K562 (cell line): Measurements from ENCODE around the gene NAP1L1.

ENCODE experiments used
- IFI16 ChIP-seq: fragments of 250-450 bp; sonication (Bioruptor Pico); IDR thresholded peaks from 2 replicates; pipeline ENCODE4 v2.1.2; 2022; ENCODE audit warnings: mild to moderate bottlenecking, inconsistent platforms
- KAT7 ChIP-seq: sonication (generic); formaldehyde crosslinking; IDR thresholded peaks from 2 replicates; pipeline ENCODE4 v1.8.0; 2022; ENCODE audit warnings: missing genetic modification reagents, mild to moderate bottlenecking, borderline replicate concordance
- KDM1A ChIP-seq, 2 experiments: fragments of 450-650 bp; IDR thresholded peaks; 2 replicates each; pipeline ENCODE4 v1.6.1; 2016; ENCODE audit warnings: mild to moderate bottlenecking in 2 of 2
- KLF1 ChIP-seq: fragments of 450-650 bp; IDR thresholded peaks from 2 replicates; pipeline ENCODE4 v1.6.1; 2016; ENCODE audit warnings: missing genetic modification characterization, missing compliant biosample characterization
- NRF1 ChIP-seq, 2 experiments: fragments of 450-650 bp; IDR thresholded peaks in 1 of 2; conservative IDR thresholded peaks in 1 of 2; 2 replicates each; pipeline ENCODE4 v1.6.1; 2014; ENCODE audit warnings: mild to moderate bottlenecking in 2 of 2
- POLR2A ChIP-seq: fragments of 450-650 bp; conservative IDR thresholded peaks from 2 replicates; pipeline ENCODE4 v1.6.1; 2016
- TF ChIP-seq, protein P1 (sequence below): sonication (generic); formaldehyde crosslinking; IDR thresholded peaks from 2 replicates; pipeline ENCODE4 v1.8.1; 2023; ENCODE audit warnings: mild to moderate bottlenecking, missing genetic modification reagents
- TF ChIP-seq, protein P2 (sequence below): sonication (generic); formaldehyde crosslinking; IDR thresholded peaks from 2 replicates; pipeline ENCODE4 v1.9.0; 2022; ENCODE audit warnings: mild to moderate bottlenecking, missing genetic modification reagents
- TF ChIP-seq, protein P3 (sequence below), 3 experiments: IDR thresholded peaks in 2 of 3; conservative IDR thresholded peaks in 1 of 3; 2 replicates each; pipeline ENCODE4 v1.5.1; 2011 to 2012; ENCODE audit warnings: low read length in 3 of 3, mild to moderate bottlenecking in 3 of 3, control low read depth in 2 of 3, improper control_type of control experiment in 1 of 3, inconsistent platforms in 1 of 3, low read depth in 1 of 3, mixed read lengths in 1 of 3, moderate library complexity in 1 of 3; ENCODE audit not compliant: insufficient read depth in 2 of 3
- TF ChIP-seq, protein P4 (sequence below): fragments of 450-650 bp; formaldehyde crosslinking; IDR thresholded peaks from 2 replicates; pipeline ENCODE4 v1.4.0; 2022; ENCODE audit warnings: mild to moderate bottlenecking, moderate library complexity

DNA sequence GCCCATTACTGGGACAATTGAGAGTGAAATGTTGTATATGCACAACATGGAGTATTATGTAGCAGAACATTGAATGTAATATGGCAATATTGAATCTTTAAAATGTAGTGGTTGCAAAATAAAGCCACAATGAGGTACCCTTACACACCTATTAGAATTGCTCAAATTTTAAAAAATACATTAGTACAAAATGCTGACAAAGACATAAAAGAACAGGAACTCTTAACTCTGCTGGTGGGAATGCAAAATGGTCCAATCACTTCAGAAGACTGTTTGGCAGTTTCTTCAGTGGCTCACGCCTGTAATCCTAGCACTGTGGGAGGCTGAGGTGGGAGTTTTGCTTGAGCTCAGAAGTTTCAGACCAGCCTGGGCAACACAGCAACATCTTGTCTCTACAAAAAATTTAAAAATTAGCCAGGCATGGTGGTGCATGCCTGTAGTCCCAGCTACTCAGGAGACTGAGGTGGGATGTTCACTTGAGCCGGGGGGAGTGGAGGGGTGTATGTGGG lies 6.8 kb upstream of the NAP1L1 start:
- no peak for TF ChIP-seq KLF1 (tag)
- TF ChIP-seq, protein P1, sequence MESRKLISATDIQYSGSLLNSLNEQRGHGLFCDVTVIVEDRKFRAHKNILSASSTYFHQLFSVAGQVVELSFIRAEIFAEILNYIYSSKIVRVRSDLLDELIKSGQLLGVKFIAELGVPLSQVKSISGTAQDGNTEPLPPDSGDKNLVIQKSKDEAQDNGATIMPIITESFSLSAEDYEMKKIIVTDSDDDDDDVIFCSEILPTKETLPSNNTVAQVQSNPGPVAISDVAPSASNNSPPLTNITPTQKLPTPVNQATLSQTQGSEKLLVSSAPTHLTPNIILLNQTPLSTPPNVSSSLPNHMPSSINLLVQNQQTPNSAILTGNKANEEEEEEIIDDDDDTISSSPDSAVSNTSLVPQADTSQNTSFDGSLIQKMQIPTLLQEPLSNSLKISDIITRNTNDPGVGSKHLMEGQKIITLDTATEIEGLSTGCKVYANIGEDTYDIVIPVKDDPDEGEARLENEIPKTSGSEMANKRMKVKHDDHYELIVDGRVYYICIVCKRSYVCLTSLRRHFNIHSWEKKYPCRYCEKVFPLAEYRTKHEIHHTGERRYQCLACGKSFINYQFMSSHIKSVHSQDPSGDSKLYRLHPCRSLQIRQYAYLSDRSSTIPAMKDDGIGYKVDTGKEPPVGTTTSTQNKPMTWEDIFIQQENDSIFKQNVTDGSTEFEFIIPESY (CRISPR knock-in tag), result no peak
- TF ChIP-seq KAT7 (CRISPR knock-in tag), result no peak
- TF ChIP-seq, protein P2, sequence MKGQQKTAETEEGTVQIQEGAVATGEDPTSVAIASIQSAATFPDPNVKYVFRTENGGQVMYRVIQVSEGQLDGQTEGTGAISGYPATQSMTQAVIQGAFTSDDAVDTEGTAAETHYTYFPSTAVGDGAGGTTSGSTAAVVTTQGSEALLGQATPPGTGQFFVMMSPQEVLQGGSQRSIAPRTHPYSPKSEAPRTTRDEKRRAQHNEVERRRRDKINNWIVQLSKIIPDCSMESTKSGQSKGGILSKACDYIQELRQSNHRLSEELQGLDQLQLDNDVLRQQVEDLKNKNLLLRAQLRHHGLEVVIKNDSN (CRISPR knock-in tag), result no peak
- TF ChIP-seq, protein P3, sequence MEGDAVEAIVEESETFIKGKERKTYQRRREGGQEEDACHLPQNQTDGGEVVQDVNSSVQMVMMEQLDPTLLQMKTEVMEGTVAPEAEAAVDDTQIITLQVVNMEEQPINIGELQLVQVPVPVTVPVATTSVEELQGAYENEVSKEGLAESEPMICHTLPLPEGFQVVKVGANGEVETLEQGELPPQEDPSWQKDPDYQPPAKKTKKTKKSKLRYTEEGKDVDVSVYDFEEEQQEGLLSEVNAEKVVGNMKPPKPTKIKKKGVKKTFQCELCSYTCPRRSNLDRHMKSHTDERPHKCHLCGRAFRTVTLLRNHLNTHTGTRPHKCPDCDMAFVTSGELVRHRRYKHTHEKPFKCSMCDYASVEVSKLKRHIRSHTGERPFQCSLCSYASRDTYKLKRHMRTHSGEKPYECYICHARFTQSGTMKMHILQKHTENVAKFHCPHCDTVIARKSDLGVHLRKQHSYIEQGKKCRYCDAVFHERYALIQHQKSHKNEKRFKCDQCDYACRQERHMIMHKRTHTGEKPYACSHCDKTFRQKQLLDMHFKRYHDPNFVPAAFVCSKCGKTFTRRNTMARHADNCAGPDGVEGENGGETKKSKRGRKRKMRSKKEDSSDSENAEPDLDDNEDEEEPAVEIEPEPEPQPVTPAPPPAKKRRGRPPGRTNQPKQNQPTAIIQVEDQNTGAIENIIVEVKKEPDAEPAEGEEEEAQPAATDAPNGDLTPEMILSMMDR (IDR thresholded peaks at IDR 0.05 in 2 of 3, conservative IDR thresholded peaks at IDR 0.05 in 1 of 3; ENCODE audit: insufficient read depth in 2 of 3, low read depth in 1 of 3, low read length in 3 of 3), result no peak
- TF ChIP-seq POLR2A, result no peak
- no peak for TF ChIP-seq IFI16 (CRISPR knock-in tag)
- TF ChIP-seq, protein P4, sequence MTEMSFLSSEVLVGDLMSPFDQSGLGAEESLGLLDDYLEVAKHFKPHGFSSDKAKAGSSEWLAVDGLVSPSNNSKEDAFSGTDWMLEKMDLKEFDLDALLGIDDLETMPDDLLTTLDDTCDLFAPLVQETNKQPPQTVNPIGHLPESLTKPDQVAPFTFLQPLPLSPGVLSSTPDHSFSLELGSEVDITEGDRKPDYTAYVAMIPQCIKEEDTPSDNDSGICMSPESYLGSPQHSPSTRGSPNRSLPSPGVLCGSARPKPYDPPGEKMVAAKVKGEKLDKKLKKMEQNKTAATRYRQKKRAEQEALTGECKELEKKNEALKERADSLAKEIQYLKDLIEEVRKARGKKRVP (CRISPR knock-in tag), result no peak
- no peak for TF ChIP-seq NRF1 (conservative IDR thresholded peaks at IDR 0.05 in 1 of 2, IDR thresholded peaks at IDR 0.05 in 1 of 2)
- TF ChIP-seq KDM1A (IDR thresholded peaks at IDR 0.05), result no peak
